ENCODE measurements around the gene TAS2R43. TPM values are rescaled to one million over a fixed set of nuclear protein-coding genes. Genes with fewer than 3 reads are reported as not detected.

Gene TAS2R43
- not detected for polyA plus RNA-seq (2013, experiment 1 of 2)
- not detected for polyA plus RNA-seq (2013, experiment 2 of 2)

- Histone ChIP-seq H3K9ac (ENCODE audit: low read depth, low read length, poor library complexity) (no peak within 1 kb of the TSS), H3K79me1 (ENCODE audit: low read depth, low read length) (peaks cover 2% of the 10 kb centered on the region), H2BK15ac (ENCODE audit: low read length) (no peak within 1 kb of the TSS), H3K9me3 (replicated peaks in 1 of 2; ENCODE audit: control insufficient read depth in 2 of 2, insufficient read depth in 1 of 2, low read depth in 1 of 2, low read length in 2 of 2) (no peaks in the 10 kb centered on the region), H4K8ac (ENCODE audit: low read depth, low read length) (no peak within 1 kb of the TSS), H3K23ac (ENCODE audit: low read depth, low read length, poor library complexity) (no peak within 1 kb of the TSS), H2AK5ac (ENCODE audit: low read depth, low read length) (no peak within 1 kb of the TSS), H2BK12ac (ENCODE audit: low read length) (no peak within 1 kb of the TSS), H3K18ac (ENCODE audit: low read length) (no peak within 1 kb of the TSS), H3K36me3 (replicated peaks in 1 of 2; ENCODE audit: control insufficient read depth in 2 of 2, insufficient read depth in 2 of 2, low read length in 2 of 2) (peaks cover 0 to 4% of the 10 kb centered on the region in 2 donors), H3K4ac (ENCODE audit: low read length) (no peak within 1 kb of the TSS), H2BK5ac (ENCODE audit: low read length) (no peak within 1 kb of the TSS), H4K91ac (ENCODE audit: low read depth, low read length, poor library complexity) (no peak within 1 kb of the TSS), H3K4me2 (ENCODE audit: insufficient read depth, low read length, poor library complexity, severe bottlenecking) (no peak within 1 kb of the TSS), H3K14ac (ENCODE audit: low read length) (no peak within 1 kb of the TSS), H3K4me1 (ENCODE audit: control insufficient read depth in 2 of 2, insufficient read depth in 1 of 2, low read depth in 1 of 2, low read length in 2 of 2) (no peaks in the 10 kb centered on the region), H3K27ac (replicated peaks; ENCODE audit: low read length) (no peak within 1 kb of the TSS), H2AFZ (ENCODE audit: low read length) (no peak within 1 kb of the TSS), H2BK120ac (ENCODE audit: low read depth, low read length) (no peak within 1 kb of the TSS), H3K27me3 (ENCODE audit: control insufficient read depth in 3 of 3, insufficient read depth in 3 of 3, low read depth in 1 of 3, low read length in 3 of 3) (no peaks in the 10 kb centered on the region), H3K4me3 (ENCODE audit: low read length in 2 of 2) (no peak within 1 kb of the TSS)
- no CpG with 5 or more reads among the region's 6 CpGs for WGBS, 2 donors (ENCODE audit: extremely low coverage in 2 of 2, insufficient read length in 2 of 2, insufficient replicate concordance in 1 of 2)
- DNase-seq (ENCODE audit: low spot score): no peak
These were observed at the start of gene TAS2R43 for GRCh38 chr12:11092128-11092527. TSS of gene TAS2R43 (minus strand) at chr12:11092313. CDS start at chr12:11092229, 84 bp downstream.

- no peak overlapping the region for H3K4me3 ChIP-seq (ENCODE audit: low read length in 2 of 2)
- H2AFZ ChIP-seq (ENCODE audit: low read length): no peak overlapping the region
- no peak overlapping the region for H3K18ac ChIP-seq (ENCODE audit: low read length)
- H3K4me2 ChIP-seq (ENCODE audit: insufficient read depth, low read length, poor library complexity, severe bottlenecking): no peak overlapping the region
- H3K4me1 ChIP-seq (ENCODE audit: control insufficient read depth in 2 of 2, insufficient read depth in 1 of 2, low read depth in 1 of 2, low read length in 2 of 2): no peaks in the 10 kb centered on the region
- H4K8ac ChIP-seq (ENCODE audit: low read depth, low read length): no peak overlapping the region
- H4K91ac ChIP-seq (ENCODE audit: low read depth, low read length, poor library complexity): no peak overlapping the region
- no peak overlapping the region for H2BK12ac ChIP-seq (ENCODE audit: low read length)
- H3K4ac ChIP-seq (ENCODE audit: low read length): no peak overlapping the region
- no peak overlapping the region for H3K27ac ChIP-seq (replicated peaks; ENCODE audit: low read length)
- H3K23ac ChIP-seq (ENCODE audit: low read depth, low read length, poor library complexity): no peak overlapping the region
- H3K9ac ChIP-seq (ENCODE audit: low read depth, low read length, poor library complexity): no peak overlapping the region
- H3K14ac ChIP-seq (ENCODE audit: low read length): no peak overlapping the region
- H3K27me3 ChIP-seq (ENCODE audit: control insufficient read depth in 3 of 3, insufficient read depth in 3 of 3, low read depth in 1 of 3, low read length in 3 of 3): no peaks in the 10 kb centered on the region
- peaks cover 0 to 7% of the 10 kb centered on the region in 2 donors for H3K9me3 ChIP-seq (replicated peaks in 1 of 2; ENCODE audit: control insufficient read depth in 2 of 2, insufficient read depth in 1 of 2, low read depth in 1 of 2, low read length in 2 of 2)
- H3K36me3 ChIP-seq (replicated peaks in 1 of 2; ENCODE audit: control insufficient read depth in 2 of 2, insufficient read depth in 2 of 2, low read length in 2 of 2): peaks cover 0 to 18% of the 10 kb centered on the region in 2 donors
- no CpG with 5 or more reads among the region's 2 CpGs for WGBS, 2 donors (ENCODE audit: extremely low coverage in 2 of 2, insufficient read length in 2 of 2, insufficient replicate concordance in 1 of 2)
- H3K79me1 ChIP-seq (ENCODE audit: low read depth, low read length): peaks cover under 1% of the 10 kb centered on the region
- no peak for DNase-seq (ENCODE audit: low spot score)
- H2BK5ac ChIP-seq (ENCODE audit: low read length): no peak overlapping the region
- no peak overlapping the region for H2BK15ac ChIP-seq (ENCODE audit: low read length)
- H2BK120ac ChIP-seq (ENCODE audit: low read depth, low read length): no peak overlapping the region
- no peak overlapping the region for H2AK5ac ChIP-seq (ENCODE audit: low read depth, low read length)
These were observed 44.0 kb upstream of the TAS2R43 start for GRCh38 chr12:11136075-11136474.

- Histone ChIP-seq H2BK5ac (ENCODE audit: low read length) (no peak within 1 kb of the TSS), H2AK5ac (ENCODE audit: low read depth, low read length) (no peak within 1 kb of the TSS), H3K27me3 (ENCODE audit: control insufficient read depth in 3 of 3, insufficient read depth in 3 of 3, low read depth in 1 of 3, low read length in 3 of 3) (no peaks in the 10 kb centered on the region), H3K36me3 (replicated peaks in 1 of 2; ENCODE audit: control insufficient read depth in 2 of 2, insufficient read depth in 2 of 2, low read length in 2 of 2) (peaks cover 0 to 17% of the 10 kb centered on the region in 2 donors), H3K27ac (replicated peaks; ENCODE audit: low read length) (no peak within 1 kb of the TSS), H3K79me1 (ENCODE audit: low read depth, low read length) (peaks cover 9% of the 10 kb centered on the region), H2BK15ac (ENCODE audit: low read length) (no peak within 1 kb of the TSS), H4K8ac (ENCODE audit: low read depth, low read length) (no peak within 1 kb of the TSS), H3K23ac (ENCODE audit: low read depth, low read length, poor library complexity) (no peak within 1 kb of the TSS), H3K4ac (ENCODE audit: low read length) (no peak within 1 kb of the TSS), H4K91ac (ENCODE audit: low read depth, low read length, poor library complexity) (no peak within 1 kb of the TSS), H3K4me2 (ENCODE audit: insufficient read depth, low read length, poor library complexity, severe bottlenecking) (no peak within 1 kb of the TSS), H3K4me3 (ENCODE audit: low read length in 2 of 2) (no peak within 1 kb of the TSS), H2BK120ac (ENCODE audit: low read depth, low read length) (no peak within 1 kb of the TSS), H3K9ac (ENCODE audit: low read depth, low read length, poor library complexity) (no peak within 1 kb of the TSS), H3K18ac (ENCODE audit: low read length) (no peak within 1 kb of the TSS), H3K14ac (ENCODE audit: low read length) (no peak within 1 kb of the TSS), H3K9me3 (replicated peaks in 1 of 2; ENCODE audit: control insufficient read depth in 2 of 2, insufficient read depth in 1 of 2, low read depth in 1 of 2, low read length in 2 of 2) (peaks cover 0 to 6% of the 10 kb centered on the region in 2 donors), H2AFZ (ENCODE audit: low read length) (no peak within 1 kb of the TSS), H3K4me1 (ENCODE audit: control insufficient read depth in 2 of 2, insufficient read depth in 1 of 2, low read depth in 1 of 2, low read length in 2 of 2) (no peaks in the 10 kb centered on the region), H2BK12ac (ENCODE audit: low read length) (no peak within 1 kb of the TSS)
- no peak for DNase-seq (ENCODE audit: low spot score)
- WGBS, 2 donors (ENCODE audit: extremely low coverage in 2 of 2, insufficient read length in 2 of 2, insufficient replicate concordance in 1 of 2): no CpG with 5 or more reads among the region's 3 CpGs
These were observed 42.2 kb upstream of the TAS2R43 start, which contains the start of gene TAS2R30 for GRCh38 chr12:11134305-11134704. TSS of gene TAS2R30 (minus strand) at chr12:11134644. CDS start at chr12:11134244, 400 bp downstream.

- no peaks in the 10 kb centered on the region for H3K4me1 ChIP-seq (ENCODE audit: control insufficient read depth in 2 of 2, insufficient read depth in 1 of 2, low read depth in 1 of 2, low read length in 2 of 2)
- no peak overlapping the region for H3K9ac ChIP-seq (ENCODE audit: low read depth, low read length, poor library complexity)
- WGBS, 2 donors (ENCODE audit: extremely low coverage in 2 of 2, insufficient read length in 2 of 2, insufficient replicate concordance in 1 of 2): no CpG with 5 or more reads among the region's 2 CpGs
- H2BK12ac ChIP-seq (ENCODE audit: low read length): no peak overlapping the region
- H2BK120ac ChIP-seq (ENCODE audit: low read depth, low read length): no peak overlapping the region
- peaks cover 0 to 19% of the 10 kb centered on the region in 2 donors for H3K36me3 ChIP-seq (replicated peaks in 1 of 2; ENCODE audit: control insufficient read depth in 2 of 2, insufficient read depth in 2 of 2, low read length in 2 of 2)
- H2AFZ ChIP-seq (ENCODE audit: low read length): no peak overlapping the region
- no peak overlapping the region for H3K27ac ChIP-seq (replicated peaks; ENCODE audit: low read length)
- H3K14ac ChIP-seq (ENCODE audit: low read length): no peak overlapping the region
- no peak overlapping the region for H4K8ac ChIP-seq (ENCODE audit: low read depth, low read length)
- no peak overlapping the region for H2AK5ac ChIP-seq (ENCODE audit: low read depth, low read length)
- no peaks in the 10 kb centered on the region for H3K27me3 ChIP-seq (ENCODE audit: control insufficient read depth in 3 of 3, insufficient read depth in 3 of 3, low read depth in 1 of 3, low read length in 3 of 3)
- H3K4ac ChIP-seq (ENCODE audit: low read length): no peak overlapping the region
- no peak for DNase-seq (ENCODE audit: low spot score)
- no peak overlapping the region for H2BK5ac ChIP-seq (ENCODE audit: low read length)
- H3K23ac ChIP-seq (ENCODE audit: low read depth, low read length, poor library complexity): no peak overlapping the region
- no peak overlapping the region for H3K4me2 ChIP-seq (ENCODE audit: insufficient read depth, low read length, poor library complexity, severe bottlenecking)
- no peak overlapping the region for H3K18ac ChIP-seq (ENCODE audit: low read length)
- peaks cover 9% of the 10 kb centered on the region for H3K79me1 ChIP-seq (ENCODE audit: low read depth, low read length)
- H3K4me3 ChIP-seq (ENCODE audit: low read length in 2 of 2): no peak overlapping the region
- peaks cover 0 to 8% of the 10 kb centered on the region in 2 donors for H3K9me3 ChIP-seq (replicated peaks in 1 of 2; ENCODE audit: control insufficient read depth in 2 of 2, insufficient read depth in 1 of 2, low read depth in 1 of 2, low read length in 2 of 2)
- H4K91ac ChIP-seq (ENCODE audit: low read depth, low read length, poor library complexity): no peak overlapping the region
- H2BK15ac ChIP-seq (ENCODE audit: low read length): no peak overlapping the region
These were observed 41.7 kb upstream of the TAS2R43 start for GRCh38 chr12:11133816-11134215.
